GM21529 (cell line): ENCODE data around the gene TUBB.

Source experiments
- ATAC-seq: cut with Tn5 transposase; IDR thresholded peaks from one replicate; pipeline ENCODE4 v1.9.1; 2021; ENCODE audit not compliant: unreplicated experiment

The TUBB gene

GRCh38 chr6:30719791-30720737, at the start of gene TUBB:
Gene TUBB (plus strand): TSS chr6:30720352. CDS start chr6:30720507, 155 bp downstream.
- ATAC-seq = peak; percentile 40

GRCh38 chr6:30670760-30671527, 49.2 kb upstream of the TUBB start:
- no peak for ATAC-seq

- peak; percentile 75 for ATAC-seq
These were observed 47.5 kb upstream of the TUBB start, which contains the start of gene DHX16 for GRCh38 chr6:30672445-30673253. Gene DHX16 (minus strand): TSS chr6:30673006. CDS start chr6:30672841, 165 bp downstream.

- no peak for ATAC-seq
These were observed 43.4 kb upstream of the TUBB start for GRCh38 chr6:30676660-30677285.

GRCh38 chr6:30678964-30679726, 41.0 kb upstream of the TUBB start:
- no peak for ATAC-seq

GRCh38 chr6:30679765-30680535, 40.2 kb upstream of the TUBB start:
- no peak for ATAC-seq

GRCh38 chr6:30681766-30682142, 38.4 kb upstream of the TUBB start:
- ATAC-seq = no peak

GRCh38 chr6:30682143-30683117, 37.7 kb upstream of the TUBB start:
- peak; percentile 38 for ATAC-seq

GRCh38 chr6:30683183-30683979, 36.8 kb upstream of the TUBB start:
- ATAC-seq = no peak

GRCh38 chr6:30683980-30684338, 36.2 kb upstream of the TUBB start:
- no peak for ATAC-seq

GRCh38 chr6:30684386-30685156, 35.6 kb upstream of the TUBB start:
- no peak for ATAC-seq

- ATAC-seq = no peak
These were observed 34.8 kb upstream of the TUBB start for GRCh38 chr6:30685157-30686008.

- peak; percentile 13 for ATAC-seq
These were observed 33.9 kb upstream of the TUBB start, which contains the start of gene PPP1R18 for GRCh38 chr6:30686009-30686907. Gene PPP1R18 (minus strand): TSS chr6:30686645. CDS start chr6:30686018, 627 bp downstream.

- ATAC-seq = peak; percentile 44
These were observed 33.1 kb upstream of the TUBB start for GRCh38 chr6:30686908-30687658.
